DOHH2 (cell line): Measurements from ENCODE around the gene GPR4.

Source experiments
- H3F3A ChIP-seq: fragments of 200-600 bp; sonication (generic), shearing (Covaris generic); 2 replicates; pipeline ENCODE4 v1.6.0; 2016; ENCODE audit warnings: antibody characterized with exemption, mild to moderate bottlenecking; ENCODE audit not compliant: control insufficient read depth, insufficient read depth
- H3K27ac ChIP-seq: fragments of 200-600 bp; sonication (generic); 2 replicates; pipeline ENCODE4 v1.5.1; 2014; ENCODE audit warnings: low read depth, mild to moderate bottlenecking, low read length, moderate library complexity
- H3K27me3 ChIP-seq: fragments of 200-600 bp; sonication (generic); 2 replicates; pipeline ENCODE4 v1.6.1; 2014; ENCODE audit warnings: mild to moderate bottlenecking, low read length, mixed read lengths; ENCODE audit not compliant: control insufficient read depth
- H3K36me3 ChIP-seq: fragments of 200-600 bp; sonication (generic); 2 replicates; pipeline ENCODE4 v1.6.1; 2014; ENCODE audit warnings: mild to moderate bottlenecking, low read length, moderate library complexity, mixed read lengths; ENCODE audit not compliant: control insufficient read depth
- H3K4me1 ChIP-seq: fragments of 200-600 bp; sonication (generic); 2 replicates; pipeline ENCODE4 v1.6.1; 2014; ENCODE audit warnings: mild to moderate bottlenecking, low read length, mixed read lengths; ENCODE audit not compliant: control insufficient read depth
- H3K4me2 ChIP-seq: fragments of 200-600 bp; sonication (generic); 2 replicates; pipeline ENCODE4 v1.6.0; 2014; ENCODE audit warnings: mild to moderate bottlenecking, low read length, moderate library complexity
- H3K4me3 ChIP-seq: fragments of 200-600 bp; sonication (generic); 2 replicates; pipeline ENCODE4 v1.5.1; 2014; ENCODE audit warnings: mild to moderate bottlenecking, low read length, mixed read lengths
- H3K79me2 ChIP-seq: fragments of 200-600 bp; sonication (generic); 2 replicates; pipeline ENCODE4 v1.6.1; 2014; ENCODE audit warnings: mild to moderate bottlenecking, low read length, mixed read lengths; ENCODE audit not compliant: control insufficient read depth
- H3K9me2 ChIP-seq: fragments of 200-600 bp; sonication (generic); replicated peaks from 2 replicates; pipeline ENCODE4 v1.6.1; 2014; ENCODE audit warnings: mild to moderate bottlenecking, low read length, mixed read lengths; ENCODE audit not compliant: control insufficient read depth
- H3K9me3 ChIP-seq: fragments of 200-600 bp; sonication (generic); 2 replicates; pipeline ENCODE4 v1.6.1; 2014; ENCODE audit warnings: antibody characterized with exemption, low read length, mixed read lengths; ENCODE audit not compliant: control insufficient read depth, insufficient read depth
- H4K20me1 ChIP-seq: fragments of 200-600 bp; sonication (generic); 2 replicates; pipeline ENCODE4 v1.6.0; 2014; ENCODE audit warnings: low read depth, mild to moderate bottlenecking, antibody characterized with exemption, low read length, moderate library complexity; ENCODE audit not compliant: control insufficient read depth, insufficient read depth
- CTCF ChIP-seq: fragments of 200-600 bp; sonication (generic); IDR thresholded peaks from one replicate; pipeline ENCODE4 v1.5.1; 2014; ENCODE audit warnings: antibody characterized with exemption, mild to moderate bottlenecking, low read depth, low read length; ENCODE audit not compliant: poor library complexity, severe bottlenecking
- EZH2phosphoT487 ChIP-seq: fragments of 200-600 bp; sonication (generic); IDR thresholded peaks from 2 replicates; pipeline ENCODE4 v1.6.1; 2017; ENCODE audit warnings: borderline replicate concordance, mild to moderate bottlenecking, antibody characterized with exemption, low read length, moderate library complexity, mixed read lengths

Gene GPR4

GRCh38 chr19:45558399-45558878 is 43.6 kb downstream of the GPR4 start:
- Histone ChIP-seq H3K27ac (no peak overlapping the region), H3K27me3 (no peaks in the 10 kb centered on the region), H3K9me2 (no peaks in the 10 kb centered on the region), H3K4me1 (peaks cover 29% of the 10 kb centered on the region), H3K36me3 (no peaks in the 10 kb centered on the region), H3K4me2 (peak overlapping the region; percentile 25; the same call in 1 of the 2 replicates), H3K4me3 (no peak overlapping the region), H4K20me1 (no peaks in the 10 kb centered on the region), H3K79me2 (peaks cover 16% of the 10 kb centered on the region), H3F3A (0 out of 2 replicates have a peak, but pooled peaks cover 4% of the 10 kb centered on the region), H3K9me3 (no peaks in the 10 kb centered on the region)
- peak; percentile 95 for TF ChIP-seq CTCF
- TF ChIP-seq EZH2phosphoT487 = no peak

GRCh38 chr19:45556835-45557234 is 45.2 kb downstream of the GPR4 start:
- 0 out of 2 replicates have a peak, but pooled peaks cover 4% of the 10 kb centered on the region for H3F3A ChIP-seq
- no peaks in the 10 kb centered on the region for H3K27me3 ChIP-seq
- peaks cover 13% of the 10 kb centered on the region for H3K4me1 ChIP-seq
- no peak for TF ChIP-seq EZH2phosphoT487
- no peak for TF ChIP-seq CTCF
- H3K27ac ChIP-seq = no peak overlapping the region
- peaks cover 3% of the 10 kb centered on the region; the same call in 1 of the 2 replicates for H3K36me3 ChIP-seq
- no peaks in the 10 kb centered on the region for H3K9me2 ChIP-seq
- no peaks in the 10 kb centered on the region for H4K20me1 ChIP-seq
- no peak overlapping the region for H3K4me3 ChIP-seq
- no peak overlapping the region for H3K4me2 ChIP-seq
- no peaks in the 10 kb centered on the region for H3K9me3 ChIP-seq
- H3K79me2 ChIP-seq = peaks cover 14% of the 10 kb centered on the region

- peaks cover 10% of the 10 kb centered on the region for H3K79me2 ChIP-seq
- H4K20me1 ChIP-seq = no peaks in the 10 kb centered on the region
- no peak overlapping the region for H3K4me3 ChIP-seq
- H3K9me3 ChIP-seq = no peaks in the 10 kb centered on the region
- H3K9me2 ChIP-seq = no peaks in the 10 kb centered on the region
- peaks cover 13% of the 10 kb centered on the region for H3K4me1 ChIP-seq
- TF ChIP-seq CTCF (no peak), EZH2phosphoT487 (no peak)
- H3K27ac ChIP-seq = no peak overlapping the region
- H3K36me3 ChIP-seq = peaks cover 3% of the 10 kb centered on the region; the same call in 1 of the 2 replicates
- H3K27me3 ChIP-seq = no peaks in the 10 kb centered on the region
- no peak overlapping the region for H3K4me2 ChIP-seq
- H3F3A ChIP-seq = 0 out of 2 replicates have a peak, but pooled peaks cover 5% of the 10 kb centered on the region
Measured at GRCh38 chr19:45554481-45554880, 47.5 kb downstream of the GPR4 start.
